ENCODE measurements around the gene SNU13. TPM values are rescaled to one million over a fixed set of nuclear protein-coding genes. Genes with fewer than 3 reads are reported as not detected.

The SNU13 gene
- total and polyA plus RNA-seq, 2 of the 4 experiments (the other 2 are of a cell fraction) = 122 to 185 TPM

DNA sequence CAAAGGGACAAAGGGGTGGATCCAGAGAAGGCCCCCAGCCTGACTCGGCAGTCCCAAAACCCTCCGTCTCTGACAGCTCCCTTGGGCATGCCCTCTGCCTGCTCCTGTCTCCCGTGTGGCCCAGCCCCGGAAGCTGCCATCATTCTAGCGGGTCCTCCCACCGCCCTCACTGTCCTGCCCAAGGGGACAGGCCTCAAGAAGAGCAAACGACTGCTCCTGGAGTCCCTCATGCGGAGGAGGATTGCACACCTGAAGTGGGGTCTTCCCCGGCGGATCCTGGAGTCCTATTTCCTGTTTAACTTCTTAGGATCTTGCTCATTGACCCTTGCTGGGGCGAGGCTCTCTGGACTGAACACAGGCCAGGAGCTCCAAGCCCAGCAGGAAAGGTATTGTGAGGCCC lies 8.0 kb upstream of the SNU13 start:
- Histone ChIP-seq H3K27me3 (ENCODE audit: control insufficient read depth, insufficient read depth, low read length) (no peaks in the 10 kb centered on the region; the same call in 1 of the 2 replicates), H2BK5ac (ENCODE audit: low read depth, low read length, poor library complexity, severe bottlenecking) (no peak overlapping the region), H3K9ac (ENCODE audit: low read depth, low read length) (peak overlapping the region; percentile 10; the same call in 1 of the 2 replicates), H2BK120ac (ENCODE audit: low read depth, low read length) (peak overlapping the region; percentile 44; the same call in 1 of the 2 replicates), H3K56ac (ENCODE audit: extremely low read depth, insufficient read depth, low read length) (no peak overlapping the region), H3K4ac (ENCODE audit: low read depth, low read length) (no peak overlapping the region), H3K18ac (ENCODE audit: low read depth, low read length) (no peak overlapping the region), H4K91ac (ENCODE audit: insufficient read depth, low read depth, low read length) (peak overlapping the region; percentile 54; the same call in 1 of the 2 replicates), H3K9me3 (ENCODE audit: control insufficient read depth, insufficient read depth, low read length) (no peaks in the 10 kb centered on the region), H3K36me3 (ENCODE audit: control insufficient read depth, insufficient read depth, low read length) (peaks cover 7% of the 10 kb centered on the region; the same call in 1 of the 2 replicates), H3K4me1 (ENCODE audit: control insufficient read depth, insufficient read depth, low read length) (peaks cover 6% of the 10 kb centered on the region), H3K9me1 (ENCODE audit: insufficient read depth, low read length) (0 out of 2 replicates have a peak, but pooled peaks cover 3% of the 10 kb centered on the region), H2AFZ (replicated peaks; ENCODE audit: low read length, poor library complexity) (peak overlapping the region; percentile 96), H3K4me2 (ENCODE audit: low read depth, low read length) (no peak overlapping the region), H3K23ac (ENCODE audit: low read depth, low read length) (no peak overlapping the region), H3K27ac (ENCODE audit: insufficient read depth, low read length) (0 out of 2 replicates have a peak overlapping the region, but pooled peaks have one; percentile 5), H4K20me1 (ENCODE audit: insufficient read depth, low read length) (no peaks in the 10 kb centered on the region), H4K5ac (ENCODE audit: low read depth, low read length) (peak overlapping the region; percentile 51), H3K4me3 (ENCODE audit: insufficient read depth, low read depth, low read length) (no peak overlapping the region), H3K79me1 (ENCODE audit: low read depth in 1 of 2, low read length in 2 of 2) (no peaks in the 10 kb centered on the region), H2AK9ac (replicated peaks; ENCODE audit: low read depth, low read length, poor library complexity) (peak overlapping the region; percentile 71), H2BK15ac (ENCODE audit: low read depth, low read length) (no peak overlapping the region), H2AK5ac (ENCODE audit: low read depth, low read length) (0 out of 2 replicates have a peak overlapping the region, but pooled peaks have one; percentile 37), H3K14ac (replicated peaks; ENCODE audit: low read depth, low read length) (no peak overlapping the region), H2BK20ac (ENCODE audit: low read depth, low read length) (peak overlapping the region; percentile 14; the same call in 1 of the 2 replicates), H4K8ac (ENCODE audit: low read depth in 2 of 2, low read length in 2 of 2) (peak overlapping the region; percentile 27 to 92; a peak in 3 of 4 replicates)
- ChIA-PET POLR2A (ENCODE audit: unreplicated experiment) (interaction anchor here (0.5 to 1.1 kb wide), 2 partner anchors 8 to 365 kb away, joined by 4 to 14 read pairs; partner anchors contain the start of gene SNU13), CTCF (interaction anchor here (0.6 to 2.2 kb wide), 22 partner anchors 9 to 777 kb away, joined by 3 to 26 read pairs (median 5); partner anchors contain the start of genes CCDC134, CENPM and SNU13)
- intact Hi-C loops (cut with micrococcal nuclease) (loop anchor here (1.0 to 2.0 kb wide), 2 partner anchors 50 to 245 kb away; no protein-coding TSS in a partner anchor), in situ Hi-C loops (cut with MboI; ENCODE audit: low sequenced_read_pairs) (loop anchor here (5.0 kb wide), 1 partner anchor 246 kb away; no protein-coding TSS in a partner anchor), dilution Hi-C loops (cut with HindIII; ENCODE audit: low sequenced_read_pairs, unreplicated experiment) (no loop called here)
- no TSS peak for BruUV-seq (replicated peaks)
- DNase-seq (no peak), ATAC-seq (ENCODE audit: low read depth) (peak; percentile 7; the same call in 1 of the 2 replicates)
- WGBS, 2 experiments (ENCODE audit: extremely low coverage in 2 of 2, insufficient read length in 1 of 2) = 49% methylated on average over 7 of the region's 11 CpGs; no CpG with 5 or more reads in 1 of the 2 experiments
- TF ChIP-seq MXI1 (IDR thresholded peaks at IDR 0.05; ENCODE audit: borderline replicate concordance, low read depth, low read length) = no peak
- TF ChIP-seq RCOR1 (IDR thresholded peaks at IDR 0.05; ENCODE audit: insufficient replicate concordance, low read length) = no peak
- TF ChIP-seq RFX5 (IDR thresholded peaks at IDR 0.05; ENCODE audit: low read depth, low read length) = no peak
- no peak for TF ChIP-seq CEBPB (IDR thresholded peaks at IDR 0.05; ENCODE audit: low read depth, low read length)
- no peak for TF ChIP-seq FOS (IDR thresholded peaks at IDR 0.05; ENCODE audit: low read depth, low read length)

Data from IMR-90 (cell line).